HuH-7 (cell line): ENCODE data around the gene HRAS.
"Not testable (repeated sequence)": the region's sequence is repeated elsewhere in the genome, so short reads cannot be mapped to it uniquely, and the experiment has no call there.

Source experiments
- DNase-seq: peaks from one replicate; pipeline ENCODE4 v3.0.0; 2011; ENCODE audit warnings: low spot score

HRAS gene

DNA sequence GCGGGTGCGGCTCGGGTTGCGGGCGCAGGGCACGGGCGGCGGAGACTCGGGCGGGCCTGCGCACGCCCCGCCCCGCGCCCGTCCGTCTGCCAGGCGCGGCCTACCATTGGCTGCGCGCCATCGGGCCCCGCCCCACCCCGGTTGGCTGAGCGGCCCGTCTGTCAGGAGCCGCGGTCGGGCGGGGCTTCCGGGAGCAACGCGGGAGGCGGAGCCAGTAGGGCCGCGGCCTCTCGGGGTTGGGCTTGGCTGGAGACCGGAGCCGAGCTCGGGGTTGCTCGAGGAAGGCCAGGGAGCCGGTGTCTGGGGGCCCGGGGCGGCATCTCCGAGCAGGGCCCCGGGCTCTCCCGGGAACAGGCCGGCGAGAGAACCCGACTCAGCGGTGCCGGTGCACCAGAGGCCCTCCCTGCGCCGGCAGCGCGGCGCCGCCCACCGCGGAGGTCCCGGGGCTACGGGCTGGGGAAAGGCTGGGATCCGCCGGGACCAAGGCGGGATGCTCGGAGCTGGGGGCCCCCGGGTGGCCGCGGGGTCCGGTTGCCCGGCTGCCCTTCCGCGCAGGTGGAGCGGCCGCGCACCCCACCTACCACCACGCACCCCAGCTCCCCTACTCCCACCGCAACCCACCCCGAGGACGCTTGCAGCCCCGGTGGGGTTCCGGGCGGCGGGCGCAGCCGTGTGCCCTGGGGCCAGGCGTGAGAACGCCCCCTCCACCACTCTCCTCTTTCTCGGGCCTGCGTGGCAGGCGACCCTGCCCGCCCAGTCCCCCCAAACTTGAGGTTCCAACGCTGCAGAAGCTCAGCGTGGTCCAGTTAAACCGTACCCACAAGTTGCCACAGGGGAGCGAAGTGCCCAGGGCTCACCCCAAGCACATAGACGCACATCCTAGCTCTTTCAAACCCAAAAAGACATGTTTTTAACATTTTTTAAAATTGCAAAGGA, at the start of gene HRAS:
HRAS (minus strand) TSS at position 58 of the 936 bp plus-strand sequence.
- DNase-seq = peak; percentile 99

- DNase-seq = no peak
These were observed 48.9 kb upstream of the HRAS start for GRCh38 chr11:584287-584686.

DNA sequence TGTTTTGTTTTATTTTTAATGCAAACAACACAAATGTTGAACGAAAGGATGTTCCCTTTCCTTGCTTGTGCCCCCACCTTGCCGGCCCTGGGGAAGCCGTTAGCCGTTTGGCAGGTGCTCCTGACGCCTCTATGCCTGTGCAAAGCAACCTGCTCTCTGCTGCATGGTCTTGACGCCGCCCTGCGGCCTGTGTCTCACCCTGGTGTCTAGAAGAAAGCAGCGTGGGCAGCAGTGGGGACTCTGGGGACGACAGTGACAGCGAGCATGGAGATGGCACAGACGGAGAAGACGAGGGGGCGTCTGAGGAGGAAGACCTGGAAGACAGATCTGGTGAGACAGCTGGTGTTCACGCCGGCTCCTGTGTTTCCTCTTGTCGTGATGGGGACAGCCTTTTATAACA, 46.4 kb upstream of the HRAS start:
- no peak for DNase-seq

DNA sequence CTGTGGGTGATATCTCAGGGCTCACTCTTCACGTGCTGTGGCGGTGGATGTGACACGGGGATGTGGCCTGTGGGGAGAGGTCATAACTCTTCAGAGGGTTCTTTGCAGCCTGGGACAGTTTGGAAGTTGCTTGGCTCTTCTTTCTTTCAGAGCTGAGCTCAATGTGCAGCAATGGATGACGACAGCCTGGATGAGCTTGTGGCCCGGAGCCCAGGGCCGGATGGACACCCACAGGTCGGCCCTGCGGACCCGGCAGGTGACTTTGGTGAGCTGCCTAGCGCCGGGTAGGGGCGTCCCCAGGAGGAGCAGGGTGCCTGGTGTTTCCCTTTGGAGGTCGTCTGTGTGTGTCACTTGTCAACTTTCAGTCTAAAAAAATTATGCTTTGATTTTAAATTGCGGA, 46.0 kb upstream of the HRAS start:
- DNase-seq = no peak

GRCh38 chr11:579830-580601, 44.6 kb upstream of the HRAS start:
- DNase-seq = no peak

- DNase-seq = no peak
These were observed 43.1 kb upstream of the HRAS start for GRCh38 chr11:578276-579035.

- no peak for DNase-seq
These were observed 42.2 kb upstream of the HRAS start for GRCh38 chr11:577611-577894.

- no peak for DNase-seq
These were observed 41.6 kb upstream of the HRAS start for GRCh38 chr11:576811-577610.

DNA sequence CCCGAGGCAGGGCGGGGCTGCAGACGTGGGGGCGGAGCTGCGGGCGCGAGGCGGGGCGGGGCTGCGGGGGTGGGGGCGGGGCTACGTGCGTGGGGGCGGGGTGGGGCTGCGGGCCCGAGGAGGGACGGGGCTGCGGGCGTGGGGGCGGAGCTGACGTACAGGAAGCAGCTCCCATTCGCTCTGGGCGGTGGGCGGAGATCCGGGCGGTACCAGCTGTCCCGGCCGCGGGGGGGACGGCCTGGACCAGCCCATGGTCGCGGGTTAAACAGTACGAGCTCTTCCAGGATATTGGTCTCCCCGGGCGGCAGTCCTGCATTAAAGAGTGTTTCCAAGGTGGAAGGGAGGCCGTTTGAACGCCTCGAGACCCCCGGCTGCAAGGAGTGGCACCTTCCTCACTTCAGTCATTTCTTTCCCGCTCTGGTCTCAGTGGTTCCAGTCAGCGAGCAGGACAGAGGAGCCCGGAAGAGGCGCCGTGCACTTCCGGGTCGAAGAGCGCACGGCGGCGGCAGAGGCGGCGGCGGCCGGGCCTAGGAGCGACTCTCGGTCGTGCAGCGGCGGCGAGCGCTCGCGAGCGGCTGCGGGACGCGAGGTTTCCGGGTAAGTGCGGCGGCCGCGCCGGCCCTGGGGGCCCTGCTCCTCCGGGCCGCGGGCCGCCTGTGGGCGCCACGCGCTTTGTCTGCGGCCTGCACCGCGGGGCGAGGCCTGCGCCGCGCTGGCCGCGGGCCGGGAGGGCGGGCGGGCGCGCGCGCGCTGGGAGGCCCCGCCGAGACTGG, 40.8 kb upstream of the HRAS start, which contains the start of gene PHRF1:
PHRF1 (plus strand) TSS at position 475 of the 773 bp plus-strand sequence. CDS start 5,043 bp downstream, outside the sequence.
- peak; percentile 96 for DNase-seq

DNA sequence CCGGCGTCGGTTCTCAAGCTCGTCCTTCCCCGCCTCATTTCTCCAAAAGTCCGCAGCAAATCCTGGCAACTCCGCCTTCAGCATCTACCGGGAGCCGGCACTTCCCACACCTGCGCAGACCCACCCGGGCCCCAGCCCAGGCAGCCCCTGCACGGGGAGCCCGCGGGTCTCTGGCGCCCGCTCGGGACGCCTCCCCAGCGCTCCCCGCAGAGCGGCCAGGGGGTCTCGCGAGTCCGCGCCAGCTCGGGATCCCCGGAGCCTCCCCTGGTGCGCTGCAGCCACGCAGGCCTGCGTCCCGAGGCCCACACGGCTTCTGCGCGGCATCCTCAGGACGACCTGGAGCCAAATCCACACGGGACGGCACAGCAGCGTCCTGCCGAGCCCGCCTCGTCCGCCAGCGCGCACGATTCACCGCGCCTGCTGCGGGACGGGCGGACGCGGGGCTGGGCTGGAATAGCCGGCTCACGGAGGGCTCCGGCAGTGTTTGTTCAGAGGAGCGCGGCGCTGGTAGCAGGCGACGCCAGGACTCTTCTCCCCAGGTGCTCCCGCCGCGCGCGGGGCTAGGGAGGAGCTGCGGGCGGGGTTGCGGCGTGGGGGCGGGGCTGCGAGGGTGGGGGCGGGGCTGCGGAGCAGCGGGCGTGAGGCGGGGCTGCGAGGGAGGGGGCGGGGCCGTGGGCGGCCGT, 40.1 kb upstream of the HRAS start:
- peak; percentile 86 for DNase-seq

DNA sequence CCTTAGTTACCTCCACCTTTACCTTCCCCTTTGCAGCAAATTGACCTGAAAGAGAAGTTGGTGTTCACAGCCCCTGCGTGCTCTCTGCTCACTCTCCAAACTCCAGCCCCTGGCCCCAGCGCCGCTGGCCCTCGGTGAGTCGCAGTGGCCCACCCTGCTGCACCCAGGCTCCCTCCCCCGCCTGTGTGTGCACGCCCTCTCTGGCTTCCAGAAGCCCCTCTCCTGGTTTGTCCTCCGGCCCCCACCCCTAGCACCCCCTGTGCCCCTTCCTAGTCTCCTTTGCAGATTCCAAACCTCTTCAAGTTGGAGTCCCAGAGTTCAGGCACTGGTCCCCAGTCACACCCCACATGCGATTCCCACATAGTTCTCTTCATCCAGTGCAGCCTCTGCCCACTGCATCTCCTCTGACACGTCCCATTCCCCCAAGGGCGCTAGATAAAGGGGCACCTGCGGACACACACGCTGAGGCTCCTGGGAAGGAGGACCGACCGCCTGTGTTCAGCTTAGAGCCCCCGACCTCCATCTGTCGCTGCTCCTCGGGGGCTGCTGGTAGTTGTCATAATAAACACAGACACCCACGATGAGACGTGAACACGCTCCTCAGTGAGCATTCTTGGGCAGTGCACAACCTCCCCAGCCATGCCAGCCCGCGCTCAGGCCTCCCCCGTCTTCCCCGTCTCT, 39.4 kb upstream of the HRAS start:
- DNase-seq = no peak

DNA sequence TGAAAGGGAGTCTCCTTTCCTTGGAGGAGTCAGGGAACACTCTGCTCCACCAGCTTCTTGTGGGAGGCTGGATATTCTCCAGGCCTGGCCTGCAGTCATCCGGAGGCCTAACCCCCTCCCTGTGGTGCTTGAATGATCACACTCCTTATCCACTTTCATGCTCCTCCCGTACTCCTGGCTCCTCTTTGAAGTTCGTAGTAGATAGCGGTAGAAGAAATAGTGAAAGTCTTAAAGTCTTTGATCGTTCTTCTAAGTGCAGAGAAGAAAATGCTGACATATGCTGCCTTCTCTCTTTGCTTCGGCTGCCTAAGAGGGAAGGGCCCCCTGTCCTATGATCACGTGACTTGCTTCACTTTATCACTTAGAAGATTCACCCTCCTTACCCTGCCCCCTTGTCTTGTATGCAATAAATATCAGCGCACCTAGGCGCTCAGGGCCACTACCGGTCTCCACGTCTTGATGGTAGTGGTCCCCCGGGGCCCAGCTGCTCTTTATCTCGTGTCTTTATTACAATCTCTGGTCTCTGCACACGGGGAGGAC, 38.7 kb upstream of the HRAS start:
- DNase-seq = not testable (repeated sequence)

- no peak for DNase-seq
These were observed 37.9 kb upstream of the HRAS start for GRCh38 chr11:573146-573759.

DNA sequence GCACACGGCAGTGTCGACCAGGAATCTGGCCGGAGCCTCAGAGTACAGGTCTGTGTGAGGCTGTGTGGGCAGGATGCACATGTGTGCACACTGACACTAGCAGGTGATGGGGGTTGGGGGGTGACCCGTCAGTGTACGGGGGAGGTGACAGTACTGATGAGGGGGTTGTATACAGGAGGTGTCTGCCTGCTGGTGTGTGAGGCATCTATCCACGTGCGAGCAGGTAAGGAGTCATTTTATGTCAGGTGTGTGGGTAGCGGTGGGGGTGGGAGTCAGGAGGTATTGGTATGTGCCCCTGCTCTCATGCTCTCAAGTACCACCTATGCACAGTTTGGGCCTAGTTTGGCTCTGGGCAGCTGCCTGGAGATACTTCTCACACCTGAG, 36.4 kb upstream of the HRAS start:
- DNase-seq = no peak

DNA sequence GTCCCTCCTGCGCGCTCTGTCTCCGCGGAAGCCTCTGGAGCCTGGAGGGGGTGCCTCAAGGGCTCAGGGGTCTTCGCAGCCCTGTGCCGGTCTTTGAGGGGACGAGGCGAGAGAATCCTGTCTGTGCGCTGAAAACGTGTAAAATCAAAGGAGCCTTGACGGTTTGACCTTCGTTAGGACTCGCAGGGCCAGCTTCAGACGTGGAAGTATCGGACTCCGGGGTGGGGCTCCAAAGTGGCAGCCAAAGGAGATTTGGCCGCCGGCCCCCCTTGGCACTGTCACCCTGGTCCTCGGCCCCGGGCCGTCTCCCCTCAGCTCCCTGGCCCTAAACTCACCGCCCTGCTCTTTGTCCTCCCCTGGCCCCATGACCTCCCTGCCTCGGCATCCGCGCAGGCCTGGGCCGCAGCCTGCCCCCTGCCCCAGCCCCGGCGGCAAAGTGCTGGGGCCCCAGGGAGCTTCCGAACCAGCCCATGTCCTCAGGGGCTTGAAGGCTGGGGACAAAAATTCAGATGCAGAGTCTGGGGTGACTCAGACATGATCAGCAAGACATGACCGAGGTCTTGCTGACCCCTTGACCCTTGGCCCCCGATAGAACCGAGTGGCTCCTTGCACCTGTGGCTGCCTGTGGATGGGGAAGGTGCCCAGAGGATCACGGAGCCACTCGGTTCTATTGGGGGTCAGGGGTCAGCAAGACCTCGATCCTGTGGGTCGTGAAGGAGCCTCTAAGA, 33.9 kb upstream of the HRAS start:
- DNase-seq = no peak

GRCh38 chr11:568306-569157, 33.2 kb upstream of the HRAS start:
- peak; percentile 95 for DNase-seq

- DNase-seq = peak; percentile 46
These were observed 32.4 kb upstream of the HRAS start for GRCh38 chr11:567629-568292.
